H1 (cell line): Measurements from ENCODE around the gene PPIP5K1. TPM values are rescaled to one million over a fixed set of nuclear protein-coding genes. Genes with fewer than 3 reads are reported as not detected.
A peak's percentile ranks its signal among the peaks of the same experiment; 100 is the strongest.

ENCODE experiments used
- CBX5 ChIP-seq: fragments of 300-800, 300-1000 bp; sonication (generic); IDR thresholded peaks from 2 replicates; pipeline ENCODE4 v1.7.1; 2016; ENCODE audit warnings: antibody characterized with exemption, low read length, low read depth
- CREB1 ChIP-seq: IDR thresholded peaks from 2 replicates; pipeline ENCODE4 v1.6.1; 2012; ENCODE audit warnings: inconsistent platforms
- EGR1 ChIP-seq: IDR thresholded peaks from 2 replicates; pipeline ENCODE4 v1.6.1; 2011; ENCODE audit warnings: low read depth, low read length, borderline replicate concordance
- HDAC2 ChIP-seq, 2 experiments: fragments of 300-600 bp in 1 of 2; sonication (generic) in 1 of 2; IDR thresholded peaks; 2 replicates each; pipeline ENCODE4 v1.6.1; 2011 to 2012; ENCODE audit warnings: low read depth in 2 of 2, low read length in 2 of 2, mild to moderate bottlenecking in 2 of 2, moderate library complexity in 2 of 2, borderline replicate concordance in 1 of 2, inconsistent platforms in 1 of 2
- KDM4A ChIP-seq: IDR thresholded peaks from one replicate; pipeline ENCODE4 v1.7.1; 2012; ENCODE audit warnings: low read depth, mild to moderate bottlenecking, moderate library complexity, low read length, inconsistent platforms; ENCODE audit not compliant: severe bottlenecking
- SIN3A ChIP-seq, 2 experiments: IDR thresholded peaks in 1 of 2; conservative IDR thresholded peaks in 1 of 2; 2 replicates each; pipeline ENCODE4 v1.6.1; 2011 to 2012; ENCODE audit warnings: low read length in 2 of 2, improper control_type of control experiment in 1 of 2, low read depth in 1 of 2, mild to moderate bottlenecking in 1 of 2
- SP1 ChIP-seq: IDR thresholded peaks from 2 replicates; pipeline ENCODE4 v1.6.1; 2011; ENCODE audit warnings: low read depth, low read length
- SRF ChIP-seq: IDR thresholded peaks from 2 replicates; pipeline ENCODE4 v1.6.1; 2011; ENCODE audit warnings: mild to moderate bottlenecking, low read depth, low read length, moderate library complexity
- polyA plus RNA-seq, 7 experiments: library from polyadenylated mRNA; depleted of rRNA in 3 of 7; stranded (reverse) in 5 of 7; unstranded in 2 of 7; fragments of >200 nt in 5 of 7; fragments of 200-250 nt in 2 of 7; gene quantifications; 1 replicate in 5 of 7; 2 replicates in 1 of 7; 4 replicates in 1 of 7; pipeline versions ENCODE4 v1.2.1 to v1.2.3, GENCODE V29; 2011 to 2013; ENCODE audit warnings: missing spikeins in 2 of 7, mixed read lengths in 2 of 7
- total RNA-seq: library from RNA; stranded (reverse); fragmentation: NEBNext Ultra II Directional; extraction: Animal tissue kit (Norgen Biotek cat#: 25700); gene quantifications from 2 replicates; pipeline ENCODE4 v1.2.1, GENCODE V29; 2021

PPIP5K1 gene
- total and polyA plus RNA-seq, 2 of the 8 experiments (the other 6 are each of a cell fraction or from before 2014, with no cell fraction given): 18.8 to 22.7 TPM

GRCh38 chr15:43492673-43493601, 97.1 kb downstream of the PPIP5K1 start, which contains the start of gene TP53BP1 (continued):
- TF ChIP-seq SP1: peak; percentile 90
- no peak for TF ChIP-seq EGR1
- TF ChIP-seq HDAC2 (IDR thresholded peaks at IDR 0.05; ENCODE audit: borderline replicate concordance in 1 of 2, low read depth in 2 of 2, low read length in 2 of 2): peak in 1 of 2 experiments; percentile 63; a peak in 1 of 4 replicates
- no peak for TF ChIP-seq CBX5
- peak; percentile 57 for TF ChIP-seq KDM4A
- peak; percentile 92 for TF ChIP-seq CREB1
- TF ChIP-seq SIN3A (conservative IDR thresholded peaks at IDR 0.05 in 1 of 2, IDR thresholded peaks at IDR 0.05 in 1 of 2; ENCODE audit: low read depth in 1 of 2, low read length in 2 of 2): peak in 1 of 2 experiments; percentile 82; a peak in 2 of 4 replicates
- no peak for TF ChIP-seq SRF
